OCI-LY3 (cell line): ENCODE data around the gene FFAR1.

ENCODE experiments used
- H2AFZ ChIP-seq: fragments of 200-600, 300-600 bp; shearing (Covaris generic); 2 replicates; pipeline ENCODE4 v1.6.0; 2014; ENCODE audit warnings: antibody characterized with exemption, low read depth, low read length
- H3K27ac ChIP-seq: fragments of 200-600, 300-600 bp; sonication (generic); 2 replicates; pipeline ENCODE4 v1.5.1; 2014; ENCODE audit warnings: mild to moderate bottlenecking, low read length, moderate library complexity, mixed read lengths
- H3K27me3 ChIP-seq: fragments of 200-600, 300-600 bp; sonication (generic); 2 replicates; pipeline ENCODE4 v1.6.1; 2014; ENCODE audit warnings: low read depth, low read length, mixed read lengths
- H3K36me3 ChIP-seq: fragments of 200-600, 300-600 bp; sonication (generic); replicated peaks from 2 replicates; pipeline ENCODE3; 2014; ENCODE audit warnings: low read depth, low read length, mixed read lengths
- H3K4me1 ChIP-seq: fragments of 300-600, 200-600 bp; sonication (generic); 2 replicates; pipeline ENCODE4 v1.6.1; 2014; ENCODE audit warnings: low read length, mixed read lengths
- H3K4me2 ChIP-seq: fragments of 200-600, 300-600 bp; sonication (generic); 2 replicates; pipeline ENCODE4 v1.6.1; 2014; ENCODE audit warnings: low read length, mixed read lengths
- H3K4me3 ChIP-seq: fragments of 300-600, 200-600 bp; sonication (generic); 2 replicates; pipeline ENCODE4 v1.5.1; 2014; ENCODE audit warnings: antibody characterized with exemption, mild to moderate bottlenecking, low read length, moderate library complexity
- H3K79me2 ChIP-seq: fragments of 300-600, 200-600 bp; shearing (Covaris generic); 2 replicates; pipeline ENCODE4 v1.6.1; 2014; ENCODE audit warnings: mild to moderate bottlenecking, low read length, mixed read lengths
- H3K9ac ChIP-seq: fragments of 300-600, 200-600 bp; shearing (Covaris generic); 2 replicates; pipeline ENCODE4 v1.6.0; 2014; ENCODE audit warnings: mild to moderate bottlenecking, low read length, moderate library complexity
- H3K9me3 ChIP-seq: fragments of 200-600, 300-600 bp; shearing (Covaris generic); 2 replicates; pipeline ENCODE4 v1.6.1; 2014; ENCODE audit warnings: low read length, mixed read lengths; ENCODE audit not compliant: insufficient read depth
- H4K20me1 ChIP-seq: fragments of 200-600, 300-600 bp; sonication (generic); 2 replicates; pipeline ENCODE4 v1.6.1; 2016; ENCODE audit warnings: low read length, mixed read lengths; ENCODE audit not compliant: insufficient read depth
- EZH2phosphoT487 ChIP-seq: fragments of 200-600 bp; shearing (Covaris generic); IDR thresholded peaks from 2 replicates; pipeline ENCODE4 v1.6.1; 2018; ENCODE audit warnings: antibody characterized with exemption, mixed run types, low read depth
- TF ChIP-seq, protein P1 (sequence below): fragments of 200-600, 300-600 bp; sonication (generic); IDR thresholded peaks from 2 replicates; pipeline ENCODE4 v1.5.1; 2014; ENCODE audit warnings: antibody characterized with exemption, low read length, low read depth

FFAR1 gene

GRCh38 chr19:35346193-35347052 lies 1.3 kb upstream of the FFAR1 start:
- peak overlapping the region; percentile 91 for H3K9ac ChIP-seq
- peak overlapping the region; percentile 64 for H3K4me2 ChIP-seq
- H3K4me1 ChIP-seq, result peaks cover 58% of the 10 kb centered on the region
- no peaks in the 10 kb centered on the region for H3K79me2 ChIP-seq
- peak overlapping the region; percentile 45 for H3K4me3 ChIP-seq
- no peaks in the 10 kb centered on the region for H3K27me3 ChIP-seq
- TF ChIP-seq, protein P1, sequence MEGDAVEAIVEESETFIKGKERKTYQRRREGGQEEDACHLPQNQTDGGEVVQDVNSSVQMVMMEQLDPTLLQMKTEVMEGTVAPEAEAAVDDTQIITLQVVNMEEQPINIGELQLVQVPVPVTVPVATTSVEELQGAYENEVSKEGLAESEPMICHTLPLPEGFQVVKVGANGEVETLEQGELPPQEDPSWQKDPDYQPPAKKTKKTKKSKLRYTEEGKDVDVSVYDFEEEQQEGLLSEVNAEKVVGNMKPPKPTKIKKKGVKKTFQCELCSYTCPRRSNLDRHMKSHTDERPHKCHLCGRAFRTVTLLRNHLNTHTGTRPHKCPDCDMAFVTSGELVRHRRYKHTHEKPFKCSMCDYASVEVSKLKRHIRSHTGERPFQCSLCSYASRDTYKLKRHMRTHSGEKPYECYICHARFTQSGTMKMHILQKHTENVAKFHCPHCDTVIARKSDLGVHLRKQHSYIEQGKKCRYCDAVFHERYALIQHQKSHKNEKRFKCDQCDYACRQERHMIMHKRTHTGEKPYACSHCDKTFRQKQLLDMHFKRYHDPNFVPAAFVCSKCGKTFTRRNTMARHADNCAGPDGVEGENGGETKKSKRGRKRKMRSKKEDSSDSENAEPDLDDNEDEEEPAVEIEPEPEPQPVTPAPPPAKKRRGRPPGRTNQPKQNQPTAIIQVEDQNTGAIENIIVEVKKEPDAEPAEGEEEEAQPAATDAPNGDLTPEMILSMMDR, result no peak
- TF ChIP-seq EZH2phosphoT487, result no peak
- H2AFZ ChIP-seq, result no peak overlapping the region
- H3K9me3 ChIP-seq, result no peaks in the 10 kb centered on the region
- H3K36me3 ChIP-seq, result peaks cover 60% of the 10 kb centered on the region
- peak overlapping the region; percentile 97 for H3K27ac ChIP-seq
- no peaks in the 10 kb centered on the region for H4K20me1 ChIP-seq

GRCh38 chr19:35347930-35348298 lies 212 bp downstream of the FFAR1 start:
- peak overlapping the region; percentile 5; the same call in 1 of the 2 replicates for H3K4me3 ChIP-seq
- H3K4me1 ChIP-seq, result peaks cover 66% of the 10 kb centered on the region
- peak overlapping the region; percentile 44 for H3K4me2 ChIP-seq
- H4K20me1 ChIP-seq, result no peaks in the 10 kb centered on the region
- no peak overlapping the region for H2AFZ ChIP-seq
- no peaks in the 10 kb centered on the region for H3K27me3 ChIP-seq
- H3K27ac ChIP-seq, result peak overlapping the region; percentile 97
- H3K36me3 ChIP-seq, result peaks cover 52% of the 10 kb centered on the region
- no peaks in the 10 kb centered on the region for H3K9me3 ChIP-seq
- H3K9ac ChIP-seq, result peak overlapping the region; percentile 72
- no peaks in the 10 kb centered on the region for H3K79me2 ChIP-seq
- TF ChIP-seq, protein P1, result no peak
- TF ChIP-seq EZH2phosphoT487, result no peak

GRCh38 chr19:35348911-35349611 lies 1.4 kb downstream of the FFAR1 start:
- Histone ChIP-seq H3K9me3 (no peaks in the 10 kb centered on the region), H3K9ac (peak overlapping the region; percentile 16; the same call in 1 of the 2 replicates), H4K20me1 (no peaks in the 10 kb centered on the region), H2AFZ (no peak overlapping the region), H3K4me3 (no peak overlapping the region), H3K4me1 (peaks cover 67% of the 10 kb centered on the region), H3K4me2 (peak overlapping the region; percentile 44; the same call in 1 of the 2 replicates), H3K36me3 (peaks cover 43% of the 10 kb centered on the region), H3K27me3 (no peaks in the 10 kb centered on the region), H3K27ac (peak overlapping the region; percentile 97), H3K79me2 (no peaks in the 10 kb centered on the region)
- TF ChIP-seq, protein P1, result no peak
- TF ChIP-seq EZH2phosphoT487, result no peak
